H1 (cell line): ENCODE measurements around the gene TAX1BP3. TPM values are rescaled to one million over a fixed set of nuclear protein-coding genes. Genes with fewer than 3 reads are reported as not detected.
A peak's percentile ranks its signal among the peaks of the same experiment; 100 is the strongest.

Experiments
- CTCF ChIA-PET: fragments of 300-600 bp; sonication (Branson Sonifier 250); formaldehyde crosslinking; loops from one replicate; lab custom pipeline; 2021; ENCODE audit not compliant: partially characterized antibody; lab: Charles Lee
- POLR2A ChIA-PET: fragments of 300-600 bp; sonication (Branson Sonifier 250); formaldehyde crosslinking; loops from one replicate; lab custom pipeline; 2021; ENCODE audit warnings: inconsistent platforms; ENCODE audit not compliant: partially characterized antibody; lab: Charles Lee
- DNase-seq, 2 experiments: peaks; one replicate each; pipeline versions ENCODE4 v3.0.0 to v3.0.0-alpha.2; 2010 to 2022; ENCODE audit warnings: low spot score in 2 of 2, low read depth in 1 of 2, mixed read lengths in 1 of 2
- FAIRE-seq: peaks from 2 replicates; lab custom pipeline; 2011; peaks lifted over from hg19 to GRCh38; lab: Jason Lieb, UNC
- H2AFZ ChIP-seq: 2 replicates; pipeline ENCODE4 v1.8.1; 2012; ENCODE audit warnings: low read length, inconsistent platforms
- H2AK5ac ChIP-seq: 2 replicates; pipeline ENCODE4 v1.6.1; 2013; ENCODE audit warnings: low read depth, low read length
- H2BK120ac ChIP-seq: replicated peaks from 2 replicates; pipeline ENCODE3; 2013; ENCODE audit warnings: low read depth, low read length, inconsistent platforms
- H2BK12ac ChIP-seq: 2 replicates; pipeline ENCODE4 v1.6.1; 2013; ENCODE audit warnings: low read depth, low read length
- H2BK15ac ChIP-seq: 2 replicates; pipeline ENCODE4 v1.6.1; 2013; ENCODE audit warnings: low read length
- H2BK20ac ChIP-seq: 2 replicates; pipeline ENCODE4 v1.6.1; 2013; ENCODE audit warnings: low read length
- H2BK5ac ChIP-seq: 2 replicates; pipeline ENCODE4 v1.6.1; 2013; ENCODE audit warnings: low read depth, low read length
- H3K14ac ChIP-seq: 2 replicates; pipeline ENCODE4 v1.6.1; 2013; ENCODE audit warnings: inconsistent platforms; ENCODE audit not compliant: insufficient read length
- H3K18ac ChIP-seq: 2 replicates; pipeline ENCODE4 v1.6.1; 2013; ENCODE audit warnings: low read length; ENCODE audit errors: extremely low read depth
- H3K23ac ChIP-seq: 2 replicates; pipeline ENCODE4 v1.6.1; 2013; ENCODE audit warnings: inconsistent platforms; ENCODE audit not compliant: insufficient read length
- H3K23me2 ChIP-seq: 2 replicates; pipeline ENCODE4 v1.6.1; 2013; ENCODE audit warnings: low read depth, low read length
- H3K27ac ChIP-seq: 2 replicates; pipeline ENCODE4 v1.6.1; 2011; ENCODE audit warnings: low read depth, low read length, inconsistent platforms
- H3K27me3 ChIP-seq, 4 experiments: replicated peaks in 1 of 4; 1 replicate in 1 of 4; 2 replicates in 3 of 4; pipeline versions ENCODE4 v1.6.1 to v1.8.1; 2011 to 2013; ENCODE audit warnings: low read length in 3 of 4, mild to moderate bottlenecking in 3 of 4, inconsistent platforms in 2 of 4, mixed read lengths in 2 of 4, moderate library complexity in 1 of 4; ENCODE audit not compliant: control insufficient read depth in 3 of 4, insufficient read depth in 3 of 4; ENCODE audit errors: extremely low read depth in 1 of 4
- H3K36me3 ChIP-seq, 4 experiments: 2 replicates each; pipeline versions ENCODE4 v1.6.1 to v1.8.1; 2011 to 2013; ENCODE audit warnings: mild to moderate bottlenecking in 4 of 4, low read length in 3 of 4, moderate library complexity in 2 of 4, control low read depth in 1 of 4, inconsistent platforms in 1 of 4; ENCODE audit not compliant: insufficient read depth in 4 of 4, control insufficient read depth in 2 of 4
- H3K4ac ChIP-seq: replicated peaks from 2 replicates; pipeline ENCODE3; 2013; ENCODE audit warnings: low read length, low read depth, mixed read lengths, inconsistent platforms; ENCODE audit not compliant: insufficient read length
- H3K4me1 ChIP-seq, 4 experiments: replicated peaks in 1 of 4; 1 replicate in 1 of 4; 2 replicates in 3 of 4; pipeline versions ENCODE4 v1.6.1 to v1.8.1; 2011 to 2013; ENCODE audit warnings: low read length in 3 of 4, inconsistent platforms in 2 of 4, mixed read lengths in 1 of 4; ENCODE audit not compliant: insufficient read depth in 4 of 4, control insufficient read depth in 3 of 4
- H3K4me2 ChIP-seq, 2 experiments: 2 replicates each; pipeline versions ENCODE4 v1.6.1 to v1.8.1; 2011 to 2013; ENCODE audit warnings: low read depth in 2 of 2, low read length in 2 of 2, control low read depth in 1 of 2, inconsistent platforms in 1 of 2, mild to moderate bottlenecking in 1 of 2; ENCODE audit not compliant: insufficient read depth in 1 of 2
- H3K4me3 ChIP-seq, 4 experiments: fragments of 200-600, 300-600 bp in 1 of 4; sonication (generic), shearing (Covaris generic), sonication (Bioruptor Twin) in 1 of 4; 2 replicates each; pipeline versions ENCODE4 v1.5.1 to v1.8.1; 2011 to 2016; ENCODE audit warnings: low read length in 4 of 4, low read depth in 3 of 4, control low read depth in 2 of 4, inconsistent platforms in 2 of 4, mild to moderate bottlenecking in 2 of 4, mixed read lengths in 1 of 4, moderate library complexity in 1 of 4; ENCODE audit not compliant: insufficient read depth in 2 of 4; ENCODE audit errors: extremely low read depth in 1 of 4
- H3K56ac ChIP-seq: replicated peaks from 2 replicates; pipeline ENCODE3; 2013; ENCODE audit warnings: low read depth, mild to moderate bottlenecking, mixed read lengths, low read length, inconsistent platforms; ENCODE audit not compliant: insufficient read length
- H3K79me1 ChIP-seq: 2 replicates; pipeline ENCODE4 v1.6.1; 2013; ENCODE audit warnings: low read depth, low read length, control low read depth
- H3K79me2 ChIP-seq, 2 experiments: 2 replicates each; pipeline versions ENCODE4 v1.6.1 to v1.8.1; 2012 to 2013; ENCODE audit warnings: low read length in 2 of 2, mild to moderate bottlenecking in 2 of 2, inconsistent platforms in 1 of 2; ENCODE audit not compliant: insufficient read depth in 2 of 2, control insufficient read depth in 1 of 2
- H3K9ac ChIP-seq, 4 experiments: replicated peaks in 1 of 4; 1 replicate in 1 of 4; 2 replicates in 3 of 4; pipeline versions ENCODE4 v1.6.1 to v1.8.1; 2011 to 2013; ENCODE audit warnings: low read depth in 3 of 4, low read length in 3 of 4, control low read depth in 2 of 4, mild to moderate bottlenecking in 2 of 4, moderate library complexity in 2 of 4, inconsistent platforms in 1 of 4; ENCODE audit errors: extremely low read depth in 1 of 4
- H3K9me3 ChIP-seq, 2 experiments: 2 replicates each; pipeline versions ENCODE4 v1.6.1 to v1.8.1; 2012 to 2013; ENCODE audit warnings: mild to moderate bottlenecking in 2 of 2, moderate library complexity in 2 of 2, control low read depth in 1 of 2, inconsistent platforms in 1 of 2, low read depth in 1 of 2, low read length in 1 of 2, mixed read lengths in 1 of 2; ENCODE audit not compliant: insufficient read depth in 2 of 2
- H4K20me1 ChIP-seq, 2 experiments: replicated peaks in 1 of 2; 2 replicates each; pipeline versions ENCODE3 to v1.8.1; 2011 to 2013; ENCODE audit warnings: inconsistent platforms in 2 of 2, low read length in 2 of 2, mild to moderate bottlenecking in 1 of 2; ENCODE audit not compliant: insufficient read depth in 2 of 2, control insufficient read depth in 1 of 2
- H4K5ac ChIP-seq: 2 replicates; pipeline ENCODE4 v1.6.1; 2013; ENCODE audit warnings: low read length, low read depth, mixed read lengths, inconsistent platforms; ENCODE audit not compliant: insufficient read length
- H4K8ac ChIP-seq: 2 replicates; pipeline ENCODE4 v1.8.0; 2013; ENCODE audit warnings: mild to moderate bottlenecking, moderate library complexity, low read length, inconsistent platforms; ENCODE audit not compliant: insufficient read depth; ENCODE audit errors: extremely low read depth
- H4K91ac ChIP-seq: replicated peaks from 2 replicates; pipeline ENCODE3; 2013; ENCODE audit warnings: low read length, mixed read lengths, inconsistent platforms; ENCODE audit not compliant: insufficient read length
- ATF3 ChIP-seq: IDR thresholded peaks from 2 replicates; pipeline ENCODE4 v1.6.1; 2011; ENCODE audit warnings: low read depth, mild to moderate bottlenecking, low read length; ENCODE audit not compliant: insufficient read depth
- CTBP2 ChIP-seq: IDR thresholded peaks from 2 replicates; pipeline ENCODE4 v1.7.0; 2011; ENCODE audit warnings: borderline replicate concordance, mild to moderate bottlenecking, moderate library complexity, mixed read lengths, low read length; ENCODE audit not compliant: insufficient read depth, insufficient read length
- NANOG ChIP-seq: IDR thresholded peaks from 2 replicates; pipeline ENCODE4 v1.6.1; 2011; ENCODE audit warnings: low read length, low read depth, mild to moderate bottlenecking, inconsistent platforms; ENCODE audit not compliant: insufficient read depth, poor library complexity, severe bottlenecking
- TAF1 ChIP-seq: IDR thresholded peaks from 2 replicates; pipeline ENCODE4 v1.6.1; 2011; ENCODE audit warnings: mild to moderate bottlenecking, low read depth, low read length
- WGBS, 2 experiments: shearing (Covaris generic) in 1 of 2; methylation state at CpG; one replicate each; pipeline versions ENCODE4 v1.1.6 to v1.1.7; 2013 to 2015; ENCODE audit warnings: low lambda C conversion rate in 2 of 2, mixed read lengths in 2 of 2, inconsistent platforms in 1 of 2, low coverage in 1 of 2, missing lambda C conversion rate in 1 of 2; ENCODE audit not compliant: insufficient replicate concordance in 2 of 2, insufficient coverage in 1 of 2, insufficient read length in 1 of 2; ENCODE audit errors: extremely low coverage in 1 of 2, missing lambda C conversion rate in 1 of 2; 5-methylcytosine and 5-hydroxymethylcytosine counted together
- polyA plus RNA-seq, 7 experiments: library from polyadenylated mRNA; depleted of rRNA in 3 of 7; stranded (reverse) in 5 of 7; unstranded in 2 of 7; fragments of >200 nt in 5 of 7; fragments of 200-250 nt in 2 of 7; gene quantifications; 1 replicate in 5 of 7; 2 replicates in 1 of 7; 4 replicates in 1 of 7; pipeline versions ENCODE4 v1.2.1 to v1.2.3, GENCODE V29; 2011 to 2013; ENCODE audit warnings: missing spikeins in 2 of 7, mixed read lengths in 2 of 7
- total RNA-seq: library from RNA; stranded (reverse); fragmentation: NEBNext Ultra II Directional; extraction: Animal tissue kit (Norgen Biotek cat#: 25700); gene quantifications from 2 replicates; pipeline ENCODE4 v1.2.1, GENCODE V29; 2021

Gene TAX1BP3
- total and polyA plus RNA-seq, 2 of the 8 experiments (the other 6 are each of a cell fraction or from before 2014, with no cell fraction given): 65.3 to 81.8 TPM

GRCh38 chr17:3632287-3632686, 36.1 kb downstream of the TAX1BP3 start:
- Histone ChIP-seq H2BK15ac (no peak overlapping the region), H4K8ac (0 out of 2 replicates have a peak overlapping the region, but pooled peaks have one; percentile 35), H3K27ac (no peak overlapping the region; the same call in 1 of the 2 replicates), H3K4me1 (peaks cover 0 to 3% (median 0%) of the 10 kb centered on the region in 4 experiments; a peak in 1 of 7 replicates), H3K79me2 (peaks cover 0 to 20% of the 10 kb centered on the region in 2 experiments; a peak in 2 of 4 replicates), H3K14ac (no peak overlapping the region), H4K5ac (no peak overlapping the region), H2BK5ac (no peak overlapping the region), H3K56ac (no peak overlapping the region), H3K23me2 (peaks cover 6% of the 10 kb centered on the region; the same call in 1 of the 2 replicates), H3K4ac (no peak overlapping the region), H3K79me1 (peaks cover 6% of the 10 kb centered on the region; the same call in 1 of the 2 replicates), H2BK120ac (no peak overlapping the region), H3K27me3 (no peaks in the 10 kb centered on the region), H2AK5ac (no peak overlapping the region), H3K23ac (no peak overlapping the region), H3K18ac (no peak overlapping the region), H2BK20ac (no peak overlapping the region), H4K91ac (no peak overlapping the region), H3K9me3 (no peaks in the 10 kb centered on the region), H3K4me2 (no peak overlapping the region), H3K36me3 (peaks cover 2 to 25% (median 9%) of the 10 kb centered on the region in 4 experiments; a peak in 6 of 8 replicates), H2BK12ac (no peak overlapping the region), H3K4me3 (no peak overlapping the region), H3K9ac (no peak overlapping the region), H2AFZ (no peak overlapping the region), H4K20me1 (peaks cover 2 to 12% of the 10 kb centered on the region in 2 experiments)
- TF ChIP-seq CTBP2: no peak
- TF ChIP-seq NANOG: no peak
- no peak for TF ChIP-seq ATF3
- no peak for TF ChIP-seq TAF1
- no peak for FAIRE-seq
- 92% methylated on average over 7 of the region's 7 CpGs; no CpG with 5 or more reads in 1 of the 2 experiments for WGBS, 2 experiments
- DNase-seq: no peak
- CTCF ChIA-PET: interaction anchor here (0.6 to 1.2 kb wide), 4 partner anchors 11 to 57 kb away, joined by 3 to 4 read pairs (median 3); partner anchors contain the start of gene TRPV1
- POLR2A ChIA-PET: interaction anchor here (1.8 kb wide), 1 partner anchor 13 kb away, joined by 3 read pairs; no protein-coding TSS in a partner anchor
